Subcutaneous adipose tissue (tissue), 4 donors: ENCODE data around the gene KRTAP4-7. TPM values are rescaled to one million over a fixed set of nuclear protein-coding genes. Genes with fewer than 3 reads are reported as not detected.
"Not testable (repeated sequence)": the region's sequence is repeated elsewhere in the genome, so short reads cannot be mapped to it uniquely, and the experiment has no call there.

Source experiments
- total RNA-seq, 4 donors: library from RNA; depleted of rRNA; stranded (reverse); fragments of >200 nt; gene quantifications; one replicate each; pipeline ENCODE4 v1.1.0, GENCODE V29; 2016
- TF ChIP-seq, protein P1 (sequence below): fragments of 450-650 bp; IDR thresholded peaks from one replicate; pipeline ENCODE4 v1.5.1; 2016; ENCODE audit warnings: low read depth, mild to moderate bottlenecking, control low read depth, antibody characterized with exemption, moderate library complexity

Gene KRTAP4-7
- total RNA-seq, 4 donors from 2014 or later, result not detected

DNA sequence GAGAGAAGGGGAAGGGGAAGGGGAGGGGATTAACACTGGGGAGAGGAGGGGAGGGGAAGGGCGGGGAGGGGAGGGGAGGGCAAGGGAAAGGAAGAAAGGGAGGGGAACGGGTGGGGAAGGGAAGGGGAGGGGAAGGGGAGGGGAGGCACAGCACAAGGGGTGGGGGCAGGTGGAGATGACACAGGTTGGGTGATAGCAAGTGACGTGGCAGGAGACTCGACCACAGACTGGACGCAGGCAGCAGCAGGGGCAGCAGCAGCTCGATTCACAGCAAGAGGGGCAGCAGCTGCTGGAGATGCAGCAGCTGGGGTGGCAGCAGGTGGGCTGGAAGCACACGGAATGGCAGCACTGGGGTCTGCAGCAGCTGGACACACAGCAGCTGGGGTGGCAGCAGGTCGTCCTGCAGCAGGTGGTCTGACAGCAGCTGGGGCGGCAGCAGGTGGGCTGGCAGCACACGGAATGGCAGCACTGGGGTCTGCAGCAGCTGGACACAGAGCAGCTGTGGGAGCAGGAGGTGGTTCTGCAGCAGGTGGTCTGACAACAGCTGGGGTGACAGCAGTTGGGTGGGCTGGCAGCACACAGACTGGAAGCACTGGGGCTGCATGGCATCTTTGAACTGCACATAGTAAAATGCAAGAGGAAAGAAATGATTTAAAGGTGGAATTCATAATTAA lies 17.8 kb downstream of the KRTAP4-7 start, which contains the start of gene KRTAP4-16:
TSS of gene KRTAP4-16 (minus strand) at position 624 of the 674 bp plus-strand sequence. CDS start at position 624, 0 bp downstream.
- TF ChIP-seq, protein P1, sequence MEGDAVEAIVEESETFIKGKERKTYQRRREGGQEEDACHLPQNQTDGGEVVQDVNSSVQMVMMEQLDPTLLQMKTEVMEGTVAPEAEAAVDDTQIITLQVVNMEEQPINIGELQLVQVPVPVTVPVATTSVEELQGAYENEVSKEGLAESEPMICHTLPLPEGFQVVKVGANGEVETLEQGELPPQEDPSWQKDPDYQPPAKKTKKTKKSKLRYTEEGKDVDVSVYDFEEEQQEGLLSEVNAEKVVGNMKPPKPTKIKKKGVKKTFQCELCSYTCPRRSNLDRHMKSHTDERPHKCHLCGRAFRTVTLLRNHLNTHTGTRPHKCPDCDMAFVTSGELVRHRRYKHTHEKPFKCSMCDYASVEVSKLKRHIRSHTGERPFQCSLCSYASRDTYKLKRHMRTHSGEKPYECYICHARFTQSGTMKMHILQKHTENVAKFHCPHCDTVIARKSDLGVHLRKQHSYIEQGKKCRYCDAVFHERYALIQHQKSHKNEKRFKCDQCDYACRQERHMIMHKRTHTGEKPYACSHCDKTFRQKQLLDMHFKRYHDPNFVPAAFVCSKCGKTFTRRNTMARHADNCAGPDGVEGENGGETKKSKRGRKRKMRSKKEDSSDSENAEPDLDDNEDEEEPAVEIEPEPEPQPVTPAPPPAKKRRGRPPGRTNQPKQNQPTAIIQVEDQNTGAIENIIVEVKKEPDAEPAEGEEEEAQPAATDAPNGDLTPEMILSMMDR, result no peak

DNA sequence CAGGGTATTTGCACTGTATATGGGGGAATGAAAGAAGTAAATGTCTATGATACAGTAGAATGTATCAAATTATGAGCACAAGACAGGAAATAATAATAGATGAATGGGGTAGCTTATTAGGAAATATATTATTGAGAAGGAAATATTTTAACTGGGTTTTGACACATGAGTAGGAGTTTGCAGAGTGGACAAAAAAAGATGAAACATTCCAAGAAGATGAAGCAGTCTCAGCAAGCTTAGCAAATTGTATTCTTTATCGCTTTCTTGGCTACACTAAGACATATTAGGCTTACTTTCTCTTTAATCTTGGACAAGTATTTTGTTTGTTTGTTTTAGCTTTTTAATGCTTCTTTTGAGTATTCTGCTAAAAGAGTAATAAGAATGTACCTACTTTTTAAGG lies 19.9 kb downstream of the KRTAP4-7 start:
- TF ChIP-seq, protein P1, result no peak

DNA sequence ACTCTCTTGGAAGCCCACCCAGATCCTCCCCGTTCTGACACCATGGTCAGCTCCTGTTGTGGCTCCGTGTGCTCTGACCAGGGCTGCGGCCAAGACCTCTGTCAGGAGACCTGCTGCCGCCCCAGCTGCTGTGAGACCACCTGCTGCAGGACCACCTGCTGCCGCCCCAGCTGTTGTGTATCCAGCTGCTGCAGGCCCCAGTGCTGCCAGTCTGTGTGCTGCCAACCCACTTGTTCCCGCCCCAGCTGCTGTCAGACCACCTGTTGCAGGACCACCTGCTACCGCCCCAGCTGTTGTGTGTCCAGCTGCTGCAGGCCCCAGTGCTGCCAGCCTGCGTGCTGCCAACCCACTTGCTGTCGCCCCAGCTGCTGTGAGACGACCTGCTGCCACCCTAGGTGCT lies 21.4 kb downstream of the KRTAP4-7 start, which contains the start of gene KRTAP4-9:
TSS of gene KRTAP4-9 (plus strand) at position 43 of the 400 bp plus-strand sequence. CDS start at position 43, 0 bp downstream.
- TF ChIP-seq, protein P1, result not testable (repeated sequence)

DNA sequence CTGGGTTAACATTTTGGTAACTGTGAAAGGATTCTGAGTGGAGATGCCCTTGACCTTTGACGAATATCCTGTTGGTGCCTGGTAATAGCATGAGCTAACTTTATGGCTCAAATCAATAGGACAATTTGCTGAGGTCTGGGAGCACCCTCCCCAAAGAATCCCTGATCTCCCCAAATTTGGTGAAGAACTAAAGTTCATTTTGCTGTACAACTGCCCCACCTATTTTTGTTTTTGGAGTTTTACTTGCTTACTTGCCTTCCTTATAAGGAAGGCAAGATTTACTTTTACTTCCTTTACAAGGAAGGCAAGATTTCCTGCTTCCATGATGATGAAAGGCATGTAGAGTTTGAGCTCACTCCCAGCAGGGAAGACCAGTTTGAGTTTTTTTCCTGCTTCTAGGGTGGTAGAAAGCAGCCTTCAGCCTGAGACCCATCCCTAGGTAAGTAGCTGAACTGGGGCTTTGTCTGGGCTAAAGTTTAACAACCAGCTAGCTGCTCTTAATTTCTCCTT lies 24.0 kb downstream of the KRTAP4-7 start:
- TF ChIP-seq, protein P1, result no peak

DNA sequence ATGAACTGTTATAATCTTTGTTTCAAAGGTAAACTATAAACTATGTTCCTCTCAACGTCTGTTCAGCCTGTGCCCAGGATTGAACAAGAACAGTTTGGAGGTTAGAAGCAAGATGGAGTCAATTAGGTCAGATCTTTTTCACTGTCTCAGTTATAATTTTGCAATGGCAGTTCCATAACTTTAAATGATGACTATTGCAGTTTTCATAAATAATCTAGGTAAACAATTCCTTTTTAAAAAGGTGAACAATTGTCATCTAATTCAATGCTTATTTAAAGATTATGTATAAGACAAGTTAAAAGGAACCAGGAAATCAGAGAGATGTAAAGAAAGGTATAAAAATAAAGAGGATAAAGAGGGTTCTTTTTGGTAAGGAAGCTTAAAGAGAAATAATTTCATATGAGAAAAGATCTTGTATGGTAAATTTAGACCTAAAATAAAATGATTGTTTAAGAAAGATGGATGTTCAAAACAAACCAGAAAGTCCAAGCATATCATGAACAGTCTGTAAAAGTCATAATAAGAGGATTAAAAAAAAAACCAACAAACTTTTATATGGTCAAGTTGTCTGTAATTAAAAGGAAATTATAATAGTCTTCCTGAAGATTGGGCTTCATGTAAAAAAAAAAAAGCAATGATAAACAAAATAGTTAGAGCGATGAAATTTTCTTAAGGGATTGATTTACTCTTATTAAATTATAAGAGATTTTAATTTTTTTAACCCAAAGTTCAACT lies 27.4 kb downstream of the KRTAP4-7 start:
- TF ChIP-seq, protein P1, result no peak

DNA sequence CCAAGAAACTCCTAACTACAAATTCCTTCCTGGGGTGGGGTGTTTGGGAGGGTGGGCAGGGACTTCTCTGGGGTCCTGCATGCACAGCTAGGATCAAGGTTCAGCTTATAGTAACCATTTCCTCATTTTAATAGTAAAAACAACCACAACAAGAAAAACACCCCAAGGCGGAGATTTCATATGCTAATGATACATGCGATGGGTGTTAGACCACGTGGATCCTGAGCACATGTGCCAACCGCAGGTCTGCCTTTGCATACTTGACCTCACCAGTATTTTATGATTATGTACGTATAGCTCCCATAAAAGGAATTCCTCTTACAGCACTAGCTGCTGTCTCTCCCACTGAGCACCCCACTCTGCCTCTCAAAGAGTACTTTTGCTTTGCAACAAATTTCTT lies 32.3 kb downstream of the KRTAP4-7 start:
- TF ChIP-seq, protein P1, result no peak

DNA sequence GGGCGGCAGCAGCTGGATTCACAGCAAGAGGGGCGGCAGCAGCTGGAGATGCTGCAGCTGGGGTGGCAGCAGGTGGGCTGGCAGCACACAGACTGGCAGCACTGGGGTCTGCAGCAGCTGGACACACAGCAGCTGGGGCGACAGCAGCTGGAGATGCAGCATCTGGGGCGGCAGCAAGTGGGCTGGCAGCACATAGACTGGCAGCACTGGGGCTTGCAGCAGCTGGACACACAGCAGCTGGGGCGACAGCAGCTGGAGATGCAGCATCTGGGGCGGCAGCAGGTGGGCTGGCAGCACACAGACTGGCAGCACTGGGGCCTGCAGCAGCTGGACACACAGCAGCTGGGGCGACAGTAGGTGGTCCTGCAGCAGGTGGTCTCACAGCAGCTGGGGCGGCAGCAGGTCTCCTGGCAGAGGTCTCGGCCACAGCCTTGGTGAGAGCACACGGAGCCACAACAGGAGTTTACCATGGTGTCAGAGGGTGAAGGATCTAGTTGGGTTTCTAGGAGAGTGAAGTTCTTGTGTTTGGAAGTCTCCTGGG lies 34.0 kb downstream of the KRTAP4-7 start, which contains the start of gene KRTAP4-11:
TSS of gene KRTAP4-11 (minus strand) at position 528 of the 541 bp plus-strand sequence. CDS start at position 470, 58 bp downstream.
- TF ChIP-seq, protein P1, result not testable (repeated sequence)
